ENCODE results near the gene C2CD2. TPM values are rescaled to one million over a fixed set of nuclear protein-coding genes. Genes with fewer than 3 reads are reported as not detected.

Gene C2CD2
- total RNA-seq, 4 donors from 2014 or later, result 3.0 to 15.7 (median 7.4) TPM

- Histone ChIP-seq H3K27ac (no peak overlapping the region), H3K27me3 (no peaks in the 10 kb centered on the region), H3K36me3 (no peaks in the 10 kb centered on the region), H3K4me3 (no peak overlapping the region), H3K4me1 (peaks cover 0 to 30% (median 18%) of the 10 kb centered on the region in 4 donors), H3K9me3 (no peaks in the 10 kb centered on the region)
- WGBS, 2 donors (ENCODE audit: low coverage in 1 of 2), result 80 to 86% methylated on average over 6 to 10 of the region's 10 CpGs
- DNase-seq, result no peak
- in situ Hi-C loops (cut with MboI; ENCODE audit: low pct_ligation_motif_present in 1 of 4, low pct_unique_long_range_greater_than_20kb in 1 of 4, low sequenced_read_pairs in 3 of 4), result no loop called here
- intact Hi-C loops (cut with DNase I; ENCODE audit: low total_unique reads), result loop anchor here (10.0 kb wide), 1 partner anchor 49 kb away; no protein-coding TSS in a partner anchor
- no peak for TF ChIP-seq POLR2AphosphoS5 (IDR thresholded peaks at IDR 0.05)
- no peak for TF ChIP-seq EP300 (IDR thresholded peaks at IDR 0.05; ENCODE audit: low read depth)
- no peak for TF ChIP-seq POLR2A (IDR thresholded peaks at IDR 0.05)
- TF ChIP-seq CTCF (IDR thresholded peaks at IDR 0.05), result no peak
Measured at GRCh38 chr21:41955516-41955915, 1.7 kb upstream of the C2CD2 start.

- in situ Hi-C loops (cut with MboI; ENCODE audit: low pct_ligation_motif_present in 1 of 4, low pct_unique_long_range_greater_than_20kb in 1 of 4, low sequenced_read_pairs in 3 of 4), result no loop called here
- Histone ChIP-seq H3K27me3 (no peaks in the 10 kb centered on the region), H3K4me3 (no peak overlapping the region), H3K4me1 (peaks cover 0 to 30% (median 18%) of the 10 kb centered on the region in 4 donors), H3K36me3 (no peaks in the 10 kb centered on the region), H3K27ac (peak overlapping the region in 1 of 4 donors; percentile 73), H3K9me3 (no peaks in the 10 kb centered on the region)
- TF ChIP-seq EP300 (IDR thresholded peaks at IDR 0.05; ENCODE audit: low read depth), result no peak
- no peak for TF ChIP-seq POLR2A (IDR thresholded peaks at IDR 0.05)
- TF ChIP-seq CTCF (IDR thresholded peaks at IDR 0.05), result no peak
- no peak for TF ChIP-seq POLR2AphosphoS5 (IDR thresholded peaks at IDR 0.05)
- intact Hi-C loops (cut with DNase I; ENCODE audit: low total_unique reads), result loop anchor here (10.0 kb wide), 1 partner anchor 50 kb away; no protein-coding TSS in a partner anchor
- WGBS, 2 donors (ENCODE audit: low coverage in 1 of 2), result 91% methylated on average over 15 to 20 of the region's 20 CpGs
- DNase-seq, result no peak
Measured at GRCh38 chr21:41954654-41955499, 1.1 kb upstream of the C2CD2 start.

GRCh38 chr21:41953249-41953830 lies 478 bp downstream of the C2CD2 start:
- peak; percentile 26 for DNase-seq
- Histone ChIP-seq H3K27me3 (no peaks in the 10 kb centered on the region), H3K9me3 (no peaks in the 10 kb centered on the region), H3K4me3 (peak overlapping the region; percentile 48 to 87 (median 70)), H3K36me3 (no peaks in the 10 kb centered on the region), H3K27ac (peak overlapping the region; percentile 36 to 79 (median 58)), H3K4me1 (peaks cover 0 to 32% (median 20%) of the 10 kb centered on the region in 4 donors)
- WGBS, 2 donors (ENCODE audit: low coverage in 1 of 2), result 3% methylated on average over 21 of the region's 67 CpGs; no CpG with 5 or more reads in 1 of the 2 donors
- intact Hi-C loops (cut with DNase I; ENCODE audit: low total_unique reads) (loop anchor here (10.0 kb wide), 1 partner anchor 51 kb away; no protein-coding TSS in a partner anchor), in situ Hi-C loops (cut with MboI; ENCODE audit: low pct_ligation_motif_present in 1 of 4, low pct_unique_long_range_greater_than_20kb in 1 of 4, low sequenced_read_pairs in 3 of 4) (no loop called here)
- no peak for TF ChIP-seq CTCF (IDR thresholded peaks at IDR 0.05)
- TF ChIP-seq POLR2AphosphoS5 (IDR thresholded peaks at IDR 0.05), result no peak
- no peak for TF ChIP-seq EP300 (IDR thresholded peaks at IDR 0.05; ENCODE audit: low read depth)
- TF ChIP-seq POLR2A (IDR thresholded peaks at IDR 0.05), result no peak

GRCh38 chr21:41952568-41953248 lies 1.1 kb downstream of the C2CD2 start:
- H3K27ac ChIP-seq, result peak overlapping the region; percentile 36 to 79 (median 58)
- H3K27me3 ChIP-seq, result no peaks in the 10 kb centered on the region
- no peaks in the 10 kb centered on the region for H3K9me3 ChIP-seq
- no peaks in the 10 kb centered on the region for H3K36me3 ChIP-seq
- H3K4me1 ChIP-seq, result peaks cover 3 to 33% (median 18%) of the 10 kb centered on the region in 4 donors
- in situ Hi-C loops (cut with MboI; ENCODE audit: low pct_ligation_motif_present in 1 of 4, low pct_unique_long_range_greater_than_20kb in 1 of 4, low sequenced_read_pairs in 3 of 4) (no loop called here), intact Hi-C loops (cut with DNase I; ENCODE audit: low total_unique reads) (loop anchor here (10.0 kb wide), 1 partner anchor 52 kb away; no protein-coding TSS in a partner anchor)
- H3K4me3 ChIP-seq, result peak overlapping the region; percentile 48 to 87 (median 70)
- peak; percentile 18 for DNase-seq
- 49 to 75% methylated on average over 4 to 30 of the region's 30 CpGs for WGBS, 2 donors (ENCODE audit: low coverage in 1 of 2)
- TF ChIP-seq POLR2AphosphoS5 (IDR thresholded peaks at IDR 0.05) (no peak), POLR2A (IDR thresholded peaks at IDR 0.05) (no peak), EP300 (IDR thresholded peaks at IDR 0.05; ENCODE audit: low read depth) (no peak), CTCF (IDR thresholded peaks at IDR 0.05) (no peak)

All from transverse colon (tissue), 4 donors.